K562 (cell line): ENCODE data around the gene CDK5R2. TPM values are rescaled to one million over a fixed set of nuclear protein-coding genes. Genes with fewer than 3 reads are reported as not detected.

ENCODE experiments used
- ATF7 ChIP-seq: fragments of 450-650 bp; IDR thresholded peaks from 2 replicates; pipeline ENCODE4 v1.7.1; 2014; ENCODE audit warnings: mild to moderate bottlenecking, moderate library complexity
- L3MBTL2 ChIP-seq: fragments of 450-650 bp; IDR thresholded peaks from 2 replicates; pipeline ENCODE4 v1.6.1; 2016; ENCODE audit warnings: mild to moderate bottlenecking, moderate library complexity
- NR2F6 ChIP-seq: fragments of 450-650 bp; formaldehyde crosslinking; IDR thresholded peaks from 2 replicates; pipeline ENCODE4 v1.4.0; 2020; ENCODE audit warnings: mild to moderate bottlenecking
- PML ChIP-seq: IDR thresholded peaks from 2 replicates; pipeline ENCODE4 v1.6.1; 2012; ENCODE audit warnings: low read length, inconsistent platforms
- POU5F1 ChIP-seq: fragments of 150-350 bp; IDR thresholded peaks from 2 replicates; pipeline ENCODE4 v1.6.1; 2014; ENCODE audit warnings: borderline replicate concordance, low read length, low read depth, mild to moderate bottlenecking; ENCODE audit not compliant: partially characterized antibody
- STAT5A ChIP-seq: IDR thresholded peaks from 2 replicates; pipeline ENCODE4 v1.6.1; 2012; ENCODE audit warnings: low read length, inconsistent platforms, borderline replicate concordance
- TAL1 ChIP-seq: fragments of 450-650 bp; IDR thresholded peaks from 2 replicates; pipeline ENCODE4 v1.6.1; 2016; ENCODE audit warnings: mild to moderate bottlenecking
- YY1 ChIP-seq, 3 experiments: IDR thresholded peaks; 2 replicates each; pipeline ENCODE4 v1.6.1; 2011; ENCODE audit warnings: low read length in 2 of 3, mild to moderate bottlenecking in 2 of 3, moderate library complexity in 2 of 3, borderline replicate concordance in 1 of 3, control low read depth in 1 of 3, low read depth in 1 of 3; ENCODE audit not compliant: insufficient read depth in 3 of 3, insufficient replicate concordance in 2 of 3, control insufficient read depth in 1 of 3, insufficient read length in 1 of 3; ENCODE audit errors: extremely low read depth in 1 of 3
- ZNF3 ChIP-seq: fragments of 250-450 bp; sonication (Bioruptor Pico); IDR thresholded peaks from 2 replicates; pipeline ENCODE4 v1.5.0; 2021; ENCODE audit warnings: mild to moderate bottlenecking, moderate library complexity
- polyA plus RNA-seq, 8 experiments: library from polyadenylated mRNA; depleted of rRNA in 4 of 8; stranded (reverse) in 5 of 8; unstranded in 3 of 8; fragments of >200 nt; fragmentation: Nextera tagmentation in 2 of 8; fragmentation: Illumina TruSeq in 1 of 8; extraction: Ambion mirVana in 2 of 8; extraction: Trizol in 1 of 8; gene quantifications; 2 replicates each; pipeline versions ENCODE4 v1.2.1 to v1.2.3, GENCODE V29; 2011 to 2014; ENCODE audit warnings: inconsistent platforms in 1 of 8, missing spikeins in 1 of 8
- total RNA-seq, 7 experiments: library from RNA; depleted of rRNA in 6 of 7; stranded (reverse); fragments of >200 nt in 6 of 7; fragmentation: Illumina TruSeq in 2 of 7; extraction: Trizol in 2 of 7; gene quantifications; 2 replicates each; pipeline versions ENCODE4 v1.2.1 to v1.2.3, GENCODE V29; 2011 to 2021; ENCODE audit warnings: low replicate concordance in 1 of 7
- TF ChIP-seq, protein P1 (sequence below): sonication (generic); formaldehyde crosslinking; IDR thresholded peaks from 2 replicates; pipeline ENCODE4 v1.8.0; 2023; ENCODE audit warnings: missing genetic modification reagents, mild to moderate bottlenecking, borderline replicate concordance
- TF ChIP-seq, protein P2 (sequence below): sonication (generic); formaldehyde crosslinking; IDR thresholded peaks from 2 replicates; pipeline ENCODE4 v1.9.0; 2022; ENCODE audit warnings: mild to moderate bottlenecking, missing genetic modification reagents
- TF ChIP-seq, protein P3 (sequence below): fragments of 250-450 bp; sonication (Bioruptor Pico); IDR thresholded peaks from 2 replicates; pipeline ENCODE4 v1.5.0; 2021
- TF ChIP-seq, protein P4 (sequence below): fragments of 250-450 bp; sonication (Bioruptor Pico); IDR thresholded peaks from 2 replicates; pipeline ENCODE4 v1.8.0; 2022; ENCODE audit warnings: inconsistent platforms, mild to moderate bottlenecking, moderate library complexity, borderline replicate concordance

CDK5R2 gene
- total and polyA plus RNA-seq, 9 of the 15 experiments (the other 6 are each of a cell fraction or from before 2014, with no cell fraction given), result 0.09 TPM; not detected in 8

DNA sequence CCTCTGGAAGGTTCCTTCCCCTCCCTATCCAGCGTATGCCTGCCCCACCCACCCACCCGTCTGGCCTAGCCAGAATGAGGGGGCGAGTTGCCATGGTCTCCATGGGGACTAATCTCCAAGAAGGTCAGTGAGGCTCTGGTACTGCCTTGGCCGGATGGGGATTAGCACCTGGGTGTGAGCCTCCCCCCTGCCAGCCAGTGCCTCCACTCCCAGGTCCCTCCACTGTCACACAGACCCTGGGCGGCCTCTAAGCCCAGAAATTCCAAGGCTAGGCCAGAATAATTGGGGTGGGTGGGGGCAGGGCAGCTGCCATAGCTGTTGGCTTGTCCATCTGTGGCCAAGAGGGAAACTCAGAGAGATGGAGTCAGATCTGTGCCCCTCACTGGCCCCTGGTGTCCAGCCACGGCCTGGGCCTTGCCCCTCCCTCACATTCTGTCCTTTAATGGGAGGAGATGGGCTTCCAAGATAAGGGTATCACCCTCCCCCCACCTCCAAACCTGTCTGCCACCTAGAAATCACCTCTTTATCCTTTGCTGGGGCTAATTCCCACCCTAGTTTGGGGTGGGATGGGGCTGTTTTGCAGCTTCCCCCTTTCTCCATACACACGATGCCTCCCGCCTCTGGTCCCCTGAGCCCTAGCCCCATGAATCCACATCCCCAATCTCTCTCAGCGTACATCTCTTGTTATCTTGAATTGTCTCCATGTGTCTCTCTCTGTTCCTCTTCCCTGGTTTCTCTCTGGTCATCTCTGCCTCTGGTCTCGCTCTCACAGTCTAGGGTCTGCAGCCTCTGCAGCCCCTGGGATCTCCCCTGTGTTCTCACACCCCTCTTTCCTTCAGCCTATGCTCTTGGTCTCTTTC lies 39.8 kb downstream of the CDK5R2 start (continued):
- TF ChIP-seq, protein P1, sequence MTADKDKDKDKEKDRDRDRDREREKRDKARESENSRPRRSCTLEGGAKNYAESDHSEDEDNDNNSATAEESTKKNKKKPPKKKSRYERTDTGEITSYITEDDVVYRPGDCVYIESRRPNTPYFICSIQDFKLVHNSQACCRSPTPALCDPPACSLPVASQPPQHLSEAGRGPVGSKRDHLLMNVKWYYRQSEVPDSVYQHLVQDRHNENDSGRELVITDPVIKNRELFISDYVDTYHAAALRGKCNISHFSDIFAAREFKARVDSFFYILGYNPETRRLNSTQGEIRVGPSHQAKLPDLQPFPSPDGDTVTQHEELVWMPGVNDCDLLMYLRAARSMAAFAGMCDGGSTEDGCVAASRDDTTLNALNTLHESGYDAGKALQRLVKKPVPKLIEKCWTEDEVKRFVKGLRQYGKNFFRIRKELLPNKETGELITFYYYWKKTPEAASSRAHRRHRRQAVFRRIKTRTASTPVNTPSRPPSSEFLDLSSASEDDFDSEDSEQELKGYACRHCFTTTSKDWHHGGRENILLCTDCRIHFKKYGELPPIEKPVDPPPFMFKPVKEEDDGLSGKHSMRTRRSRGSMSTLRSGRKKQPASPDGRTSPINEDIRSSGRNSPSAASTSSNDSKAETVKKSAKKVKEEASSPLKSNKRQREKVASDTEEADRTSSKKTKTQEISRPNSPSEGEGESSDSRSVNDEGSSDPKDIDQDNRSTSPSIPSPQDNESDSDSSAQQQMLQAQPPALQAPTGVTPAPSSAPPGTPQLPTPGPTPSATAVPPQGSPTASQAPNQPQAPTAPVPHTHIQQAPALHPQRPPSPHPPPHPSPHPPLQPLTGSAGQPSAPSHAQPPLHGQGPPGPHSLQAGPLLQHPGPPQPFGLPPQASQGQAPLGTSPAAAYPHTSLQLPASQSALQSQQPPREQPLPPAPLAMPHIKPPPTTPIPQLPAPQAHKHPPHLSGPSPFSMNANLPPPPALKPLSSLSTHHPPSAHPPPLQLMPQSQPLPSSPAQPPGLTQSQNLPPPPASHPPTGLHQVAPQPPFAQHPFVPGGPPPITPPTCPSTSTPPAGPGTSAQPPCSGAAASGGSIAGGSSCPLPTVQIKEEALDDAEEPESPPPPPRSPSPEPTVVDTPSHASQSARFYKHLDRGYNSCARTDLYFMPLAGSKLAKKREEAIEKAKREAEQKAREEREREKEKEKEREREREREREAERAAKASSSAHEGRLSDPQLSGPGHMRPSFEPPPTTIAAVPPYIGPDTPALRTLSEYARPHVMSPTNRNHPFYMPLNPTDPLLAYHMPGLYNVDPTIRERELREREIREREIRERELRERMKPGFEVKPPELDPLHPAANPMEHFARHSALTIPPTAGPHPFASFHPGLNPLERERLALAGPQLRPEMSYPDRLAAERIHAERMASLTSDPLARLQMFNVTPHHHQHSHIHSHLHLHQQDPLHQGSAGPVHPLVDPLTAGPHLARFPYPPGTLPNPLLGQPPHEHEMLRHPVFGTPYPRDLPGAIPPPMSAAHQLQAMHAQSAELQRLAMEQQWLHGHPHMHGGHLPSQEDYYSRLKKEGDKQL (CRISPR knock-in tag), result no peak
- no peak for TF ChIP-seq POU5F1
- TF ChIP-seq, protein P2, sequence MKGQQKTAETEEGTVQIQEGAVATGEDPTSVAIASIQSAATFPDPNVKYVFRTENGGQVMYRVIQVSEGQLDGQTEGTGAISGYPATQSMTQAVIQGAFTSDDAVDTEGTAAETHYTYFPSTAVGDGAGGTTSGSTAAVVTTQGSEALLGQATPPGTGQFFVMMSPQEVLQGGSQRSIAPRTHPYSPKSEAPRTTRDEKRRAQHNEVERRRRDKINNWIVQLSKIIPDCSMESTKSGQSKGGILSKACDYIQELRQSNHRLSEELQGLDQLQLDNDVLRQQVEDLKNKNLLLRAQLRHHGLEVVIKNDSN (CRISPR knock-in tag), result no peak
- TF ChIP-seq, protein P3, sequence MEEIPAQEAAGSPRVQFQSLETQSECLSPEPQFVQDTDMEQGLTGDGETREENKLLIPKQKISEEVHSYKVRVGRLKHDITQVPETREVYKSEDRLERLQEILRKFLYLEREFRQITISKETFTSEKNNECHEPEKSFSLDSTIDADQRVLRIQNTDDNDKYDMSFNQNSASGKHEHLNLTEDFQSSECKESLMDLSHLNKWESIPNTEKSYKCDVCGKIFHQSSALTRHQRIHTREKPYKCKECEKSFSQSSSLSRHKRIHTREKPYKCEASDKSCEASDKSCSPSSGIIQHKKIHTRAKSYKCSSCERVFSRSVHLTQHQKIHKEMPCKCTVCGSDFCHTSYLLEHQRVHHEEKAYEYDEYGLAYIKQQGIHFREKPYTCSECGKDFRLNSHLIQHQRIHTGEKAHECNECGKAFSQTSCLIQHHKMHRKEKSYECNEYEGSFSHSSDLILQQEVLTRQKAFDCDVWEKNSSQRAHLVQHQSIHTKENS (CRISPR knock-in tag), result no peak
- TF ChIP-seq, protein P4, sequence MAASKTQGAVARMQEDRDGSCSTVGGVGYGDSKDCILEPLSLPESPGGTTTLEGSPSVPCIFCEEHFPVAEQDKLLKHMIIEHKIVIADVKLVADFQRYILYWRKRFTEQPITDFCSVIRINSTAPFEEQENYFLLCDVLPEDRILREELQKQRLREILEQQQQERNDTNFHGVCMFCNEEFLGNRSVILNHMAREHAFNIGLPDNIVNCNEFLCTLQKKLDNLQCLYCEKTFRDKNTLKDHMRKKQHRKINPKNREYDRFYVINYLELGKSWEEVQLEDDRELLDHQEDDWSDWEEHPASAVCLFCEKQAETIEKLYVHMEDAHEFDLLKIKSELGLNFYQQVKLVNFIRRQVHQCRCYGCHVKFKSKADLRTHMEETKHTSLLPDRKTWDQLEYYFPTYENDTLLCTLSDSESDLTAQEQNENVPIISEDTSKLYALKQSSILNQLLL (CRISPR knock-in tag), result no peak
- TF ChIP-seq STAT5A, result no peak
- no peak for TF ChIP-seq NR2F6 (CRISPR knock-in tag)
- TF ChIP-seq TAL1, result no peak
- no peak for TF ChIP-seq L3MBTL2
- TF ChIP-seq ATF7, result no peak
- no peak for TF ChIP-seq YY1 (IDR thresholded peaks at IDR 0.05; ENCODE audit: borderline replicate concordance in 1 of 3, control insufficient read depth in 1 of 3, extremely low read depth in 1 of 3, insufficient read depth in 3 of 3, insufficient read length in 1 of 3, insufficient replicate concordance in 2 of 3, low read depth in 1 of 3, low read length in 2 of 3)
- TF ChIP-seq ZNF3 (CRISPR knock-in tag), result no peak
- TF ChIP-seq PML, result no peak
